ENCODE results near the gene BFSP2. TPM values are rescaled to one million over a fixed set of nuclear protein-coding genes. Genes with fewer than 3 reads are reported as not detected.

Gene BFSP2
- total and polyA plus RNA-seq, 7 experiments from 2014 or later = 0.72 TPM; not detected in 6

GRCh38 chr3:133366921-133367320, 32.9 kb upstream of the BFSP2 start:
- H3K27me3 ChIP-seq (ENCODE audit: control insufficient read depth in 2 of 2, insufficient read depth in 2 of 2, low read length in 2 of 2) = no peaks in the 10 kb centered on the region
- POLR2A ChIA-PET = no interaction called here

GRCh38 chr3:133367403-133367802, 32.5 kb upstream of the BFSP2 start:
- Mint-ChIP-seq H3K27ac (no peak overlapping the region), H3K27me3 (peaks cover 0 to 18% (median 0%) of the 10 kb centered on the region in 5 donors), H3K4me3 (no peak overlapping the region), H3K4me1 (no peaks in the 10 kb centered on the region), H3K36me3 (no peaks in the 10 kb centered on the region), H3K9me3 (no peaks in the 10 kb centered on the region)
- ChIA-PET CTCF (no interaction called here), POLR2A (no interaction called here)
- intact Hi-C loops (cut with micrococcal nuclease) = no loop called here
- ATAC-seq (no peak), DNase-seq (no peak)
- Histone ChIP-seq H3K27me3 (ENCODE audit: control insufficient read depth in 2 of 2, insufficient read depth in 2 of 2, low read length in 2 of 2) (no peaks in the 10 kb centered on the region), H3K27ac (ENCODE audit: low read depth, low read length) (no peak overlapping the region), H3K4me3 (ENCODE audit: low read length) (no peak overlapping the region), H3K4me1 (ENCODE audit: control insufficient read depth in 2 of 2, insufficient read depth in 2 of 2, low read length in 2 of 2) (no peaks in the 10 kb centered on the region), H3K36me3 (ENCODE audit: control insufficient read depth in 2 of 3, insufficient read depth in 3 of 3, low read length in 3 of 3) (no peaks in the 10 kb centered on the region), H3K9me3 (ENCODE audit: control insufficient read depth in 2 of 3, low read length in 3 of 3) (no peaks in the 10 kb centered on the region)

More at GRCh38 chr3:133366921-133367320, 32.9 kb upstream of the BFSP2 start:
- H3K9me3 ChIP-seq (ENCODE audit: control insufficient read depth in 2 of 3, low read length in 3 of 3) = no peaks in the 10 kb centered on the region
- Mint-ChIP-seq H3K27me3 (peaks cover 0 to 16% (median 0%) of the 10 kb centered on the region in 5 donors), H3K4me3 (no peak overlapping the region), H3K36me3 (no peaks in the 10 kb centered on the region), H3K27ac (no peak overlapping the region), H3K4me1 (no peaks in the 10 kb centered on the region), H3K9me3 (no peaks in the 10 kb centered on the region)
- intact Hi-C loops (cut with micrococcal nuclease) = no loop called here
- H3K27ac ChIP-seq (ENCODE audit: low read depth, low read length) = no peak overlapping the region
- CTCF ChIA-PET = no interaction called here
- H3K4me1 ChIP-seq (ENCODE audit: control insufficient read depth in 2 of 2, insufficient read depth in 2 of 2, low read length in 2 of 2) = no peaks in the 10 kb centered on the region
- no peaks in the 10 kb centered on the region for H3K36me3 ChIP-seq (ENCODE audit: control insufficient read depth in 2 of 3, insufficient read depth in 3 of 3, low read length in 3 of 3)
- DNase-seq (no peak), ATAC-seq (no peak)
- H3K4me3 ChIP-seq (ENCODE audit: low read length) = no peak overlapping the region

- no peaks in the 10 kb centered on the region for H3K4me1 ChIP-seq (ENCODE audit: control insufficient read depth in 2 of 2, insufficient read depth in 2 of 2, low read length in 2 of 2)
- H3K4me3 Mint-ChIP-seq = no peak overlapping the region
- no peaks in the 10 kb centered on the region for H3K36me3 ChIP-seq (ENCODE audit: control insufficient read depth in 2 of 3, insufficient read depth in 3 of 3, low read length in 3 of 3)
- intact Hi-C loops (cut with micrococcal nuclease) = no loop called here
- no peaks in the 10 kb centered on the region for H3K4me1 Mint-ChIP-seq
- no peak overlapping the region for H3K4me3 ChIP-seq (ENCODE audit: low read length)
- no peaks in the 10 kb centered on the region for H3K36me3 Mint-ChIP-seq
- no peaks in the 10 kb centered on the region for H3K9me3 Mint-ChIP-seq
- DNase-seq = no peak
- H3K27ac ChIP-seq (ENCODE audit: low read depth, low read length) = no peak overlapping the region
- peaks cover 0 to 16% (median 0%) of the 10 kb centered on the region in 5 donors for H3K27me3 Mint-ChIP-seq
- CTCF ChIA-PET = no interaction called here
- no peaks in the 10 kb centered on the region for H3K27me3 ChIP-seq (ENCODE audit: control insufficient read depth in 2 of 2, insufficient read depth in 2 of 2, low read length in 2 of 2)
- POLR2A ChIA-PET = no interaction called here
- no peaks in the 10 kb centered on the region for H3K9me3 ChIP-seq (ENCODE audit: control insufficient read depth in 2 of 3, low read length in 3 of 3)
- no peak for ATAC-seq
- H3K27ac Mint-ChIP-seq = no peak overlapping the region
Measured at GRCh38 chr3:133367956-133368355, 31.9 kb upstream of the BFSP2 start.

GRCh38 chr3:133368371-133369067, 31.3 kb upstream of the BFSP2 start:
- H3K4me1 ChIP-seq (ENCODE audit: control insufficient read depth in 2 of 2, insufficient read depth in 2 of 2, low read length in 2 of 2) = no peaks in the 10 kb centered on the region
- no peaks in the 10 kb centered on the region for H3K9me3 ChIP-seq (ENCODE audit: control insufficient read depth in 2 of 3, low read length in 3 of 3)
- Mint-ChIP-seq H3K9me3 (no peaks in the 10 kb centered on the region), H3K27me3 (peaks cover 0 to 16% (median 0%) of the 10 kb centered on the region in 5 donors), H3K4me1 (no peaks in the 10 kb centered on the region), H3K4me3 (no peak overlapping the region), H3K27ac (no peak overlapping the region), H3K36me3 (no peaks in the 10 kb centered on the region)
- no peak overlapping the region for H3K27ac ChIP-seq (ENCODE audit: low read depth, low read length)
- no peak for ATAC-seq
- H3K27me3 ChIP-seq (ENCODE audit: control insufficient read depth in 2 of 2, insufficient read depth in 2 of 2, low read length in 2 of 2) = no peaks in the 10 kb centered on the region
- no peak for DNase-seq
- intact Hi-C loops (cut with micrococcal nuclease) = no loop called here
- no peak overlapping the region for H3K4me3 ChIP-seq (ENCODE audit: low read length)
- POLR2A ChIA-PET = no interaction called here
- CTCF ChIA-PET = no interaction called here
- no peaks in the 10 kb centered on the region for H3K36me3 ChIP-seq (ENCODE audit: control insufficient read depth in 2 of 3, insufficient read depth in 3 of 3, low read length in 3 of 3)

- ATAC-seq (no peak), DNase-seq (no peak)
- H3K27ac Mint-ChIP-seq = no peak overlapping the region
- H3K9me3 ChIP-seq (ENCODE audit: control insufficient read depth in 2 of 3, low read length in 3 of 3) = no peaks in the 10 kb centered on the region
- no peak overlapping the region for H3K4me3 ChIP-seq (ENCODE audit: low read length)
- no peaks in the 10 kb centered on the region for H3K9me3 Mint-ChIP-seq
- no peaks in the 10 kb centered on the region for H3K27me3 ChIP-seq (ENCODE audit: control insufficient read depth in 2 of 2, insufficient read depth in 2 of 2, low read length in 2 of 2)
- intact Hi-C loops (cut with micrococcal nuclease) = no loop called here
- no peak overlapping the region for H3K27ac ChIP-seq (ENCODE audit: low read depth, low read length)
- peaks cover 0 to 16% (median 0%) of the 10 kb centered on the region in 5 donors for H3K27me3 Mint-ChIP-seq
- CTCF ChIA-PET = no interaction called here
- no peaks in the 10 kb centered on the region for H3K36me3 ChIP-seq (ENCODE audit: control insufficient read depth in 2 of 3, insufficient read depth in 3 of 3, low read length in 3 of 3)
- H3K36me3 Mint-ChIP-seq = no peaks in the 10 kb centered on the region
- no peaks in the 10 kb centered on the region for H3K4me1 ChIP-seq (ENCODE audit: control insufficient read depth in 2 of 2, insufficient read depth in 2 of 2, low read length in 2 of 2)
- POLR2A ChIA-PET = no interaction called here
- H3K4me1 Mint-ChIP-seq = no peaks in the 10 kb centered on the region
- H3K4me3 Mint-ChIP-seq = no peak overlapping the region
Measured at GRCh38 chr3:133369068-133369440, 30.8 kb upstream of the BFSP2 start.

GRCh38 chr3:133371181-133371580, 28.7 kb upstream of the BFSP2 start:
- no peaks in the 10 kb centered on the region for H3K36me3 Mint-ChIP-seq
- POLR2A ChIA-PET = no interaction called here

GRCh38 chr3:133371676-133372075, 28.2 kb upstream of the BFSP2 start:
- Histone ChIP-seq H3K27ac (ENCODE audit: low read depth, low read length) (no peak overlapping the region), H3K9me3 (ENCODE audit: control insufficient read depth in 2 of 3, low read length in 3 of 3) (no peaks in the 10 kb centered on the region), H3K27me3 (ENCODE audit: control insufficient read depth in 2 of 2, insufficient read depth in 2 of 2, low read length in 2 of 2) (no peaks in the 10 kb centered on the region), H3K4me1 (ENCODE audit: control insufficient read depth in 2 of 2, insufficient read depth in 2 of 2, low read length in 2 of 2) (no peaks in the 10 kb centered on the region), H3K36me3 (ENCODE audit: control insufficient read depth in 2 of 3, insufficient read depth in 3 of 3, low read length in 3 of 3) (no peaks in the 10 kb centered on the region), H3K4me3 (ENCODE audit: low read length) (no peak overlapping the region)
- Mint-ChIP-seq H3K9me3 (no peaks in the 10 kb centered on the region), H3K27ac (no peak overlapping the region), H3K27me3 (peaks cover 0 to 10% (median 0%) of the 10 kb centered on the region in 5 donors), H3K4me3 (no peak overlapping the region), H3K4me1 (no peaks in the 10 kb centered on the region), H3K36me3 (no peaks in the 10 kb centered on the region)
- intact Hi-C loops (cut with micrococcal nuclease) = no loop called here
- ChIA-PET CTCF (no interaction called here), POLR2A (no interaction called here)
- ATAC-seq (no peak), DNase-seq (no peak)

More at GRCh38 chr3:133371181-133371580, 28.7 kb upstream of the BFSP2 start:
- no peaks in the 10 kb centered on the region for H3K27me3 ChIP-seq (ENCODE audit: control insufficient read depth in 2 of 2, insufficient read depth in 2 of 2, low read length in 2 of 2)
- no peak overlapping the region for H3K27ac ChIP-seq (ENCODE audit: low read depth, low read length)
- H3K27me3 Mint-ChIP-seq = peaks cover 0 to 12% (median 0%) of the 10 kb centered on the region in 5 donors
- no peaks in the 10 kb centered on the region for H3K9me3 Mint-ChIP-seq
- H3K4me1 ChIP-seq (ENCODE audit: control insufficient read depth in 2 of 2, insufficient read depth in 2 of 2, low read length in 2 of 2) = no peaks in the 10 kb centered on the region
- ATAC-seq (no peak), DNase-seq (no peak)
- H3K36me3 ChIP-seq (ENCODE audit: control insufficient read depth in 2 of 3, insufficient read depth in 3 of 3, low read length in 3 of 3) = no peaks in the 10 kb centered on the region
- CTCF ChIA-PET = no interaction called here
- H3K4me1 Mint-ChIP-seq = no peaks in the 10 kb centered on the region
- no peak overlapping the region for H3K27ac Mint-ChIP-seq
- H3K4me3 ChIP-seq (ENCODE audit: low read length) = no peak overlapping the region
- intact Hi-C loops (cut with micrococcal nuclease) = no loop called here
- H3K9me3 ChIP-seq (ENCODE audit: control insufficient read depth in 2 of 3, low read length in 3 of 3) = no peaks in the 10 kb centered on the region
- no peak overlapping the region for H3K4me3 Mint-ChIP-seq
